LNCAP (cell line): ENCODE measurements around the gene TFF2.

Experiments
- CTCF ChIP-seq: fragments of 450-650 bp; IDR thresholded peaks from 2 replicates; pipeline ENCODE4 v1.5.1; 2017; ENCODE audit warnings: mild to moderate bottlenecking

TFF2 gene

GRCh38 chr21:42350927-42351426, at the start of gene TFF2:
Gene TFF2, minus strand, starts transcription at chr21:42350994. Its CDS starts 37 bp downstream, at chr21:42350957.
- TF ChIP-seq CTCF: no peak

GRCh38 chr21:42400525-42400924, 49.7 kb upstream of the TFF2 start:
- TF ChIP-seq CTCF: no peak

- TF ChIP-seq CTCF: no peak
Measured at GRCh38 chr21:42398436-42399028, 47.7 kb upstream of the TFF2 start.

- TF ChIP-seq CTCF: no peak
Measured at GRCh38 chr21:42397746-42398394, 47.1 kb upstream of the TFF2 start.

GRCh38 chr21:42396799-42397745, 46.3 kb upstream of the TFF2 start:
- TF ChIP-seq CTCF: no peak

- TF ChIP-seq CTCF: no peak
Measured at GRCh38 chr21:42395905-42396651, 45.3 kb upstream of the TFF2 start, which contains the start of gene TMPRSS3. Gene TMPRSS3, minus strand, starts transcription at chr21:42396052. Its CDS starts 635 bp downstream, at chr21:42395417.

- TF ChIP-seq CTCF: no peak
Measured at GRCh38 chr21:42395302-42395701, 44.5 kb upstream of the TFF2 start.
